Measurements from ENCODE around the gene RAB3IL1.

Gene RAB3IL1

DNA sequence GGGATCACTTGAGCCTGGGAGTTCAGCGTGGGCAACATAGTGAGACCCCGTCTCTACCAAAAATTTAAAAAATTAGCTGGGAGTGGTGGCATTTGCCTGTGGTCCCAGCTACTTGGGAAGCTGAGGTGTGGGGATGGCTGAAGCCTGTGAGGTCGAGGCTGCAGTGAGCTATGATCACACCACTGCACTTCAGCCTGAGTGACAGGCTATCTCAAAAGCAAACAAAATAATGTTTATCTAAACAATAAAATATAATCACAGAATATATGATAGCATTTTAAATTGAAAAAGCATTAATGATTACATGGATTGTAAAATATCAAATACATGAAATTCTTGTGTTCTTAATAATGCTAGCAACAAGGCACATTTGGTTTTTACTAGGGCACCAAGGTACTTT lies 35.5 kb upstream of the RAB3IL1 start:
- DNase-seq (ENCODE audit: low spot score) = no peak

DNA sequence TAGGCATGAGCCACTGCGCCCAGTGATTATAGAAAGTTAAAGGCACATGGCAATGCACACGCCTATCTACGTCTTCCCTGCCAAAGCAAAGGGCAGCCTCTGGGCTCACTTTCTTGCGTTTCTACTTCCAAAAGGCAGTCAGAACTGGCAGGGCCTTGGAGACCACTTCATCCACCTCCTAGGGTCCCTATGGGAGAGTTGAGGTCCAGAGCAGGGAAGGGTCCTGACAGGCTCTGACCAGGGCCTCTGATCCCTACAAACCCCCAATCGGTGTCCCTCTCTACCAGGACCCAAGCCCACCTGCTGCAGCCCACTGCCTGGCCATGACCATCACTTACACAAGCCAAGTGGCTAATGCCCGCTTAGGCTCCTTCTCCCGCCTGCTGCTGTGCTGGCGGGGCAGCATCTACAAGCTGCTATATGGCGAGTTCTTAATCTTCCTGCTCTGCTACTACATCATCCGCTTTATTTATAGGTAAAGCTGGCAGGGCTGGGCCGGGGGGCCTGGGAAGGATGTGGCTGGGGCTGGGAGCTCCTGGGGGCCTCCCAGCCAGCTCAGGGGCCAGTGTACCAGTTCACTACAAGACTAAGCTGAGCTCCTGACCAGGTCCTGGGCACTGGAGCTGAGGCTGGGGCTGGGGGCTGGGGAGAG lies 34.2 kb upstream of the RAB3IL1 start:
- DNase-seq (ENCODE audit: low spot score) = no peak

DNA sequence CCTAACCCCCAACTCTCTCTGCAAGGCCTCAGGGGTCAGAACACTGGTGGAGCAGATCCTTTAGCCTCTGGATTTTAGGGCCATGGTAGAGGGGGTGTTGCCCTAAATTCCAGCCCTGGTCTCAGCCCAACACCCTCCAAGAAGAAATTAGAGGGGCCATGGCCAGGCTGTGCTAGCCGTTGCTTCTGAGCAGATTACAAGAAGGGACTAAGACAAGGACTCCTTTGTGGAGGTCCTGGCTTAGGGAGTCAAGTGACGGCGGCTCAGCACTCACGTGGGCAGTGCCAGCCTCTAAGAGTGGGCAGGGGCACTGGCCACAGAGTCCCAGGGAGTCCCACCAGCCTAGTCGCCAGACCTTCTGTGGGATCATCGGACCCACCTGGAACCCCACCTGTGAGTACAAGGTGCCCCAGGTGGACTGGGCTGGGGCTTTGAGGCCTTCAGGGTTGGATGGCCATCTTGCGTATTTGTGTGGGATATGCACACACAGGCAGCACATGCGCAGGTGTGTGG lies 32.7 kb upstream of the RAB3IL1 start, which contains the start of gene BEST1:
TSS of gene BEST1 (plus strand) at position 317 of the 513 bp plus-strand sequence. CDS start 1,456 bp downstream, outside the sequence.
- no peak for DNase-seq (ENCODE audit: low spot score)

DNA sequence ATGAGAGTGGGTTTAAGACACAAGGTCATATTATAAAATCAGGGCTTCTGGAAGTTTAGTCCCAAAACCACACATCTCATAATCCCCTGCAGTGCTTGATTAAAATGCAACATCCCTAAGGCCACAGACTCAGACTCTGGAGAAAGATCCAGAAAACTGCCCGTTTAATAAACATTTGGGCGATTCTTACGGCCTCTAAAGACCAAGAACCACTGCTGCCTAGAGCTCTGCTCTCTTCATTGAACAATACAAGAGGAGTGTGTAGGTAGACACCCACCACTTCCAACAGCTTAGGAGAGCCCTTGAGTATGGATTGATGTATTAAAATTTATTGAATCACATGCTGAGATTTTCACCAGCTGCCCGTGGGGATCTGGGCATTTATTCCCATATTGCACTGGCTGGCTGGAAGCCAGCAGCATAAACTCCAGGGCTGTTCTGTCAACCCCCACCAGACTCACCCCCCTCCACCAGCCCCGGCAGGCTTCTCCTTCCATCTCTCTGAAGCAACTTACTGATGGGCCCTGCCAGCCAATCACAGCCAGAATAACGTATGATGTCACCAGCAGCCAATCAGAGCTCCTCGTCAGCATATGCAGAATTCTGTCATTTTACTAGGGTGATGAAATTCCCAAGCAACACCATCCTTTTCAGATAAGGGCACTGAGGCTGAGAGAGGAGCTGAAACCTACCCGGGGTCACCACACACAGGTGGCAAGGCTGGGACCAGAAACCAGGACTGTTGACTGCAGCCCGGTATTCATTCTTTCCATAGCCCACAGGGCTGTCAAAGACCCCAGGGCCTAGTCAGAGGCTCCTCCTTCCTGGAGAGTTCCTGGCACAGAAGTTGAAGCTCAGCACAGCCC lies 32.0 kb upstream of the RAB3IL1 start:
- peak; percentile 92 for DNase-seq (ENCODE audit: low spot score)

DNA sequence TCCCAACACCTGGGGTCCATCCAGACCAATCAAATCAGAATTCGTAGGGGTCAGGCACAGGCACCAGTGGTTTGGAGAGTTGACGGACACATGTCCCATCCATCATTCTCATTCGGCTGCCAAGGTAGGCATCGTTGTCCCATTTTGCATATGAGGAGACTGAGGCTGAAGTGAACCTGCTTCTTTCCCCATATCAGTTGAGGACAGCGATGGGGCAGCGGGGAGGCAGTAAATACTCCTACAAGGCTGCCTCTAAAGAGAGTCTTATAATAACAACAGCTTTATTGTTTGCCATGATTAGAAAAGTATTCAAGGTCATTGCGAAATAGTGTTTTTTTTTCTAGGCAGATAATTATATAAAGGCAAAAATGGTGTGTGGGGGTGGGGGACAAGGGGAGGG lies 31.1 kb upstream of the RAB3IL1 start:
- DNase-seq (ENCODE audit: low spot score) = no peak

DNA sequence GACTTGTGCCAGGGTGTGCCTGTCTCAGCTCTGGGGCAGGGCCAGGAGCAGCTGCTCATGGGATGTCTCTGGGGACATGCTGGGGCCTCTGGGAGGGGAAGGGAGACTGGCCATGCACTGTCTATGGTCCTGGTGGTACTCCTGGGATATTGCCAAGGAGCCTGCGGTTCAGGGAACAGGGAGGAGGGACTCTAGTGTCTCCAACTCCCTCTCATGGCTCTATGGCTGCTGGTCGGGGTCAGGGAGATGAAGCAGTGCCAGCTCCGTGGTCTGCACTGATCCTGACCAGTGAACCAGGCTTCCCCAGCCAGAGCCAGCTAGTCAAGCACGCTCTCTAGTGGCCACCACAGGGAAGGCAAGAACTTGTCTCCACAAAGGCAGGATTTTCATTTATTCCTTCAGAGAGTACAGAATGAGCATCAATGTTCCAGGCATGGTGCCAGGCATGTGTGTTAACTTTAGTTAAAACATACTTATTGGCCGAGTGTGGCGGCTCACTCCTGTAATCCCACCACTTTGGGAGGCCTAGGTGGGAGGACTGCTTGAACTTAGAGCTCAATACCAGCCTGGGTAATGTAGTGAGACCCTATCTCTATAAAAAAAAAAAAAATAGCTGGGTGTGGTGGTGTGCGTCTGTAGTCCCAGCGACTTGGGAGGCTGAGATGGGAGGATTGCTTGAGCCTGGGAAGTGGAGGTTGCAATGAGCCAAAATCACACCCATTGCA lies 30.3 kb upstream of the RAB3IL1 start:
- peak; percentile 91 for DNase-seq (ENCODE audit: low spot score)

DNA sequence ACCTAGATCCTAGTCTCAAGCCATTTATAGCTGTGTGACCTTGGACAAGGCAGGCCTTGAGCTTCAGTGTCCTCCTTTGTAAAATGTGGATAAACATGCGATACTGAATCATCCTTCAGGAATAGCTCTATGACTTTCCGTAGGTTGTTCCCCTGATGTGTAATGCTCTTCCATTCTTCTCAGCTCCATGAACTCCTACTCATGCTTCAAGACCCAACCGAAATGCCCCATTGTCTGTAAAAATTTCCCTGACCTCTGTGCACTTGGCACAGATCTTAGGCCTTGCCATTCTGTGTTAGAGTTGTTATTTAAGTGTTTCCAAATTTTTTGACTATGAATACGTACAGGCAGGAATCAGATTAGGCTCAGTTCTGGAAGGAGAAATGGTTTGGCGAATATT lies 29.5 kb upstream of the RAB3IL1 start:
- DNase-seq (ENCODE audit: low spot score) = no peak

DNA sequence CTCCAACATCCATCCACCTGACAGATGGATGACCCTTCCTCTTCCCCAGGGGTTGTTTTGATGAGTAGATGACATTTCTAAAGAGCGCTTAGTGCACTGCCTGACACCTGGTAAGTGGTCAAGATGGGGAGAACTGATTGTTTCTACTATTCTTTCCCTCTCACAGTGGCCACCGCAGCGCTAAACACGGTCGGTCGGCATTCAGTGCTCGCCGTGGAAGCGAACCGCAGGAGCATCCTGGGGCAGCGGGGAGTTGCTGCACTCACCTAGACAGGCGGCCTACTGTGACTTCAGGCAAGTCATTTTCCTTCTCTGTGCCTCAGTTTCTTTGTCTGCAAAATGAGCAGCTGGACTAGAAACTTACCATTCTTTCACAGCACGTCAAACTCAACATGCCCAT lies 27.8 kb upstream of the RAB3IL1 start:
- no peak for DNase-seq (ENCODE audit: low spot score)

DNA sequence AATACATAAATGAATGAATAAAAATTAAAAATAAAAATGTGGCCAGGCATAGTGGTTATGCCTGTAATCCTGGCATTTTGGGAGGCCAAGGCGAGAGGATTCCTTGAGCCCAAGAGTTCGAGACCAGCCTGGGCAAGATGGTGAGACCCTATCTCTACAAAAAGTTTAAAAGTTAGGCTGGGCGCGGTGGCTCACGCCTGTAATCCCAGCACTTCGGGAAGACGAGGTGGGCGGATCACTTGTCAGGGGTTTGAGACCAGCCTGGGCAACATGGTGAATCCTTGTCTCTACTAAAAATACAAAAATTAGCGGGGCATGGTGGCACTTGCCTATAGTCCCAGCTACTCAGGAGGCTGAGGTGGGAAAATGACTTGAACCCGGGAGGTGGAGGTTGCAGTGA lies 23.1 kb upstream of the RAB3IL1 start:
- DNase-seq (ENCODE audit: low spot score) = no peak

DNA sequence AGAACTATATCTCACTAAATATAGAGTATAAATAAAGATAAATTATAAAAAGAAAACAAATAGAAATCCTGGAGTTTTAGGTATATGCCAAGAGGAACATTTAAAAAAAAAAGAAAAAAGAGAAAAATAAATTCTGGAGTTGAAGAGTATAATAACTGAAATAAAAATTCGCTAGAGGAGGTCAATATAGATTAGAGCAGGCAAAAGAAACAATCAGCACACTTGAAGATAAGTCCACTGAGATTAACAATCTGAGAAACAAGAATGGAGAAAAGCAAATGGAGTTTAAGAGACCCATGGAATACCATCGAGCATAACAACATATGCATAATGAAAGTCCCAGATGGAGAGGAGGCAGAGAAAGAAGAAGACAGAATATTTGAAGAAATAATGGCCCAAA lies 18.5 kb upstream of the RAB3IL1 start:
- DNase-seq (ENCODE audit: low spot score) = no peak

DNA sequence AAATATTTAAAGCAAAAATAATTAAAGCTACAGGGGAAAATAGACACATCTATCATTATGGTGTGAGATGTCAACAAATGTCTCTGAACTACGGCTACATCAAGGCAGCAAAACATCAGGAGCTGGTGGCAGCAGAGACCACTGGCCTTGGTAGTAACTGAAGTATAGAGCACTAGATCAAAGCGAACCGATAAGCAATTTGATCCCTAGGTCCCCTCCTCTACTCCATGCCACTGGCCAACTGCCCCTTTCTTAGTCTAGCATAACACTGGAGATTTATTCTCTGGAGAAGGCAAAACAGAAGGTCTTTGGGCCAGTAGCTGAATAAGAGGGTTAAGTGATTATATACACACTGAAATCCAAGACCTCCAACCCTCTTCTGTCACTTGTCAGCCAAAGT lies 13.6 kb upstream of the RAB3IL1 start:
- no peak for DNase-seq (ENCODE audit: low spot score)

DNA sequence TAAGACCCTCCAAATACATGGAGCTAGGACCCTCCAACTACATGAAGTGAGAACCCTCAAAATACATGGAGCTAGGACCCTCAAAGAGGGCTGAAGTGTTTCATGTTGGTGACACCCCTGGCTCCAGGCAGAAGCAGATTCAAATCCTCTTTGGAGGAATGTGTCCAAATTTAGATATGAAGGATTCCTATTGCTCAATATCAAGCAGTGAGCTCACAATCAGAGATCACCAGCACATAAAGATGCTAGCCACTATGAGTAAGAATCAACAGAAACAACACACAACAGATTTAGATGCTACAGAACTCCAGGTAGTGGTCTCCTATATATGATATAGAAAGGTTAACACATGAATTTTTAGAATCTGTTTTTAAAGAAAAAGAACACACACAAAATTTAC lies 11.2 kb upstream of the RAB3IL1 start:
- DNase-seq (ENCODE audit: low spot score) = peak; percentile 59

DNA sequence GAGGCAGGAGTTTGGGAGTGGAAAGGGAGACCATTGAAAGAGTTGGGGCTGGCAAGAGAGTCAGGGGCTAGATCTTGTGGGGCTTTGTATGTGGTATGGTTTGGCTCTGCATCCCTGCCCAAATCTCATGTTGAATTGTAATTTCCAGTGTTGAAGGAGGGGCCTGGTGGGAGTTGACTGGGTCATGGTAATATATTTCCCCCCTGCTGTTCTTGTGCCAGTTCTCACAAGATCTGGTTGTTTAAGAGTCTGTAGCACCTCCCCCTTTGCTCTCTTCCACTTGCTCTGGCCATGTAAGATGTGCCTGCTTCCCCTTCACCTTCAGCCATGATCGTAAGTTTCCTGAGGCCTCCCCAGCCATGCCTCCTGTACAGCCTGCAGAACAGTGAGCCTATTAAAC lies 10.1 kb upstream of the RAB3IL1 start:
- DNase-seq (ENCODE audit: low spot score) = no peak

DNA sequence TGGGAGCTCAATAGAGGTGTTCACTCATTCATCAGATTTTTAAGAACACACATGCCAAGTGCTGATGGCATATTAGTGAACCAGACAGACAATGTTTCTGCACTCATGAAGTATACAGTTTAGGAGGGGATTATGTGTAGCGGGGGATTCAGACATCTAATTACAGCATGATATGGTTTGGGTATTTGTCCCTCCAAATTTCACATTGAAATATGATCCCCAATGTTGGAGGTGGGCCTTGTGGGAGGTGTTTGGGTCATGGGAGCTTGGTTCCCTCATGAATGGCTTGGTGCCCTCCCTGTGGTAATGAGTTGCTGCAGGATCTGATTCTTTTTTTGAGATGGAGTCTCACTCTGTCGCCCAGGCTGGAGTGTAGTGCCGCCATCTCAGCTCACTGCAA lies 8.9 kb upstream of the RAB3IL1 start:
- no peak for DNase-seq (ENCODE audit: low spot score)

DNA sequence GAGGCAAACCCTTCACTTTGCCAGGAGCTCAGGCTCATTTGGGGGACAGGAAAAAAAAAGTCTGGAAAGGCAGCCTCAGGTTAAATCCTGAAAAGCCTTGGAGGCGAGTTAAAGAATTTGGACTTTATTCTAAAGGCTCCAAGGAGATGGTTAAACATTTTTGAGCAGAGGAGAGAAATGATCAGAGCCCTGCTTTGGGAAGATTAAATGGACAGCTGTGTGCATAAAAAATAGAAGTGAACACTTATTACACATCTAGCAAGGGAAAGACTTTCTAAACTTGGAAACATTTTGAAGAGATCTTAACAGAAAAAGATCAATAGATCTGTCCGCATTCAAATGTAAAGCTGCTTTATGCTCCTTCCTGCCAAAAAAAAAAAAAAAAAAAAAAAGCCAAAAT lies 8.4 kb upstream of the RAB3IL1 start:
- DNase-seq (ENCODE audit: low spot score) = no peak

DNA sequence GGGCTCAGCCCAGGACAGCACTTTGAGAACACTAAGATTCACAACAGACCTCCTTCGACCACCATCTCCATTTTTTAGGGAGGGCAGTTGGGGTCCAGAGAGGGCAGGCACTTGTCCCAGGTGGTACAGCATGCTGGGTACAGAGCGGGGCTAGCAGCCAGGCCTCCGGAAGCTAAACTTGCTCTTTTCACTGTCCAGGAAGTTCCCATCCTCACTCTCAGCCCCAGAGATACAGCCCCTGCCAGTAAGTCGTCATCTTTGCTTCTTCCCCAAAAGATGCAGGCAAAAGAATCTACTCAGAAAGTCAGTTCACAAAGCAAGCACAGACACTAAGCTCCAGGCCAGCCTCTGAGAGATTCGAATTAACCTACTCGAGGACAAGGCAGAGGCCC lies 6.7 kb upstream of the RAB3IL1 start:
- peak; percentile 2 for DNase-seq (ENCODE audit: low spot score)

DNA sequence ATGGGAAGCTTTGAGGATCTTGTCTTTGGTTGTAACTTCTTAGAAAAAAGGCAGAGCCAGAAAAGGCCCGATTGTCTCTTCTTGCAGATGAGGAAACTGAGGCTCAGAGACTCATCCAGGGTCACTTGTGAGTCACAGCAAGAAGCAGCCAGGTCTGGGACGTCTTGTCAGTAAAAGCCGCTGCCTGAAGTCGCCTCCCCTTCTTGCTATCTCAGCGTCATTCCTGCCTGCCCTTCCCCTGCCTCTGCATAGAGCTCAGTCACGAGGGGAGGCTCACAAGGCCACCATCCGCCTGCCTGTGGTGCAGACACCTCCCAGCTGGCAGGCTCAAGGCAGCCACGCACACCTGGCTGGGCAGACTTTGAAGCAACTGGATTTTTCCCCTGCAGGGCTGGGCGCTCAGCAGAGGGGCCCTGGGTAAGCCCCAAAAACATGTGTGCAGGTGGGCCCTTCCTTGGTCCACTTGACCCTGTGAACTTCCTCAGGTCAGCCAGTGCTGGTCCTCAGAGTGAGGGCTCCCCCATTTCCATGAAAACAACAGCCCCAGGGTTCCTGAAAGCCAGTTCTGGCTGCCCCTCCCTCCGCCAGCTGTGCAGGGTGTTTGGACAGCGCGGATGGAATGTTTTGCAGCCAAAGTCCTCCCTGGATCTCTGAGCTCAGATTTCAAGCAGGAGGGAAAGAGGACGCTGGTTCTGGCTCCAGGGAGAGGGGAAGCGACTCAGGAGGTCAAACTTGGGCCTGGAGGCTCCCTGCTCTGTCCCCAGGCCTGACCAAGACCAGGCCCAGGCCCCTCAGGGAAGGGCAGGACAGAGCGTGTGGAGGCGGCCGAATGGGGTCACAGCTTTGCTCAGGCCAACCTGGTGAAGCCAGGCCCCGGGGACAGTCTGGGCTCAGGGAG lies 6.0 kb upstream of the RAB3IL1 start:
- peak; percentile 74 for DNase-seq (ENCODE audit: low spot score)

DNA sequence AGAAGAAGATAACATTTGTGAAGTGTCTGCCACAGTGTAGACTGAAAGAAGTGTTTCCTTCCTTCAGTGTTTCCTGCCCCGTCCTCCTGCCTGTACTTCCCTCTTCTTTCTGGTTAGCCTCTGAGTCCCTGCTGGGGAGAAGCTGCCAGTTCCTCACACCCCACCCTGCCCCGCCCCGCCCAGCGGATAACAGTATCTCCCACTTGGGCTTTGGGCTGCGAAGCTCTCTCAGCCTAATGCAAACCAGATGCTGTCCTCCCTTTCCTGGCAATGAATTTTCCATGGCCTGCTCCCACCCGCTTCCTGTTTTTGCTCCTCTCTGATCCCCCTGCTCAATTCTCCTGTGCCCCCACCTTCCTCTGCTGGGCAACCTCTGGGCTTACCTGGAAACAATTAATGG lies 5.2 kb upstream of the RAB3IL1 start:
- peak; percentile 91 for DNase-seq (ENCODE audit: low spot score)

DNA sequence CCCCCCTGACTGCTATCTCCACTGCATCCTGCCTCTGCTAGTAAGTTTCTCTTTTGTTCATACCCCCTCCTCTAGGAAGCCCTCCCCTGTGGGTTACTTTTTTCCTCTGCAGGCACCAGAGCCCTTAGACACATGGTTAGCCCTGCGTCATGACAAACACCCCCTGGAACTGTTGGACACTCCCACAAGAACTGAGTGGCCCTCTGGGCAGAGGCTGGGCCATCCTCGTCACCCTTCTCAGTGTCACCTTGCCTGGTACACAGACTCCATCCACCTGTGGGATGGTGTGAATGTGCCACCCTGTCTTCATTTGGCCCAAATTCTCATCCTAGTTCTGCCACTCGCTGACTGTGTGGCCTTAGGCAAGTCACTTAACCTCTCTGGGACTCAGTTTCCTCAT lies 4.1 kb upstream of the RAB3IL1 start:
- no peak for DNase-seq (ENCODE audit: low spot score)

DNA sequence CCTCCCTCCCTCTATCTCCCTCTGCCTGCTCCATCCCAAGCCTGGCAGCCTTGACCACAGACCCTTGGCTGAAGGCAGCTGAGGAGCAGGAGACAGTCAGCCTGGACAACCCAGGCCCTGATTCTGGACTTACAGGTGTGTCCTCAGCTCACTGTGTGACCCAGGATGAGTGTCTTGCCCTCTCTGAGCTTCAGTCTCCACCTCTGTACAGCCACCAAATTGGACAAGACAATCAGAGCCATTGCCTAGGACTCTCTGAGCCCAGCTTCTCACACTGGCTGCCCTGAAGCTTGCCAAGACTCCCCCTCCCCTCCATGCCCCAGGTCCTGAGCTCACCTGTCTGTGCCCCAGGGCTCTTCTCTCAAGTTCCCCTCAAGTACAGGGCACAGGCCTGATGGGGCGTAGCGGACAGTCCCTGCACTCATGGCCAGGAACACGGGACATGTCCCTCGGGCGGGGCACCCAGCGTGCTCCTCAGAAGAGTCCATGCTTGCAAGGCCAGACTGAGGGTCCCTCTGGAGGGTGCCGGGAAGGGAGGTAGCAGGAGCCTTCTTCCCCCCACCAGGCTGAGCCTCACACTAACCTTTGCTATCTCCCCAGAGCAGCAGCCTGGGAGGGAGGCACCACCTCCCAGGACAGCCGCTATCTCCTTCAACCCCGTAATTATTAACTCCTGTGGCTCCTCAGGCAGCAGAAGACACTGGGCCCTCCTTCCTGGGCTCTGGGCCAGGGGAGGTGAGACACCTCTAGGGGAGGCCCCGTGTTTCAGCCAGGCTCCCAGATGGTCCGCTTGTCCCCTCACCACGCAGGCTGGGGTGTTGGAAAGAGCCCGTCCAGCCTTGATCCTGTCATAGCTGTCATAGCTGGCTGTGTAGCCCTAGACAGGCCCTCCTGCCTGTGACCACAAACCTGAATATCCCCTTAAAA lies 2.6 kb upstream of the RAB3IL1 start:
- peak; percentile 2 for DNase-seq (ENCODE audit: low spot score)

Data from AG20443 (cell line).